HepG2 (cell line): ENCODE results near the gene ZNF189. TPM values are rescaled to one million over a fixed set of nuclear protein-coding genes. Genes with fewer than 3 reads are reported as not detected.

Source experiments
- CEBPG ChIP-seq: IDR thresholded peaks from 2 replicates; pipeline ENCODE4 v1.6.1; 2016
- CHD4 ChIP-seq: fragments of 200-600 bp; sonication (generic); IDR thresholded peaks from 2 replicates; pipeline ENCODE4 v1.7.0; 2017; ENCODE audit warnings: mild to moderate bottlenecking, low read length, borderline replicate concordance
- DR1 ChIP-seq: sonication (generic); formaldehyde crosslinking; IDR thresholded peaks from 2 replicates; pipeline ENCODE4 v1.8.0; 2021; ENCODE audit warnings: mild to moderate bottlenecking, missing genetic modification reagents, inconsistent platforms
- ELF4 ChIP-seq: sonication (generic); formaldehyde crosslinking; IDR thresholded peaks from 2 replicates; pipeline ENCODE4 v1.5.0; 2020; ENCODE audit warnings: missing genetic modification reagents, mild to moderate bottlenecking, moderate library complexity, borderline replicate concordance
- EP300 ChIP-seq, 3 experiments: sonication (generic) in 1 of 3; formaldehyde crosslinking in 1 of 3; IDR thresholded peaks; 2 replicates each; pipeline versions ENCODE4 v1.5.1 to v1.6.1; 2011 to 2020; ENCODE audit warnings: low read depth in 2 of 3, low read length in 2 of 3, borderline replicate concordance in 1 of 3, improper control_type of control experiment in 1 of 3, mild to moderate bottlenecking in 1 of 3, missing genetic modification reagents in 1 of 3, moderate library complexity in 1 of 3
- FOXK1 ChIP-seq: sonication (generic); formaldehyde crosslinking; IDR thresholded peaks from 2 replicates; pipeline ENCODE4 v1.4.0; 2020; ENCODE audit warnings: low read depth, missing genetic modification reagents, borderline replicate concordance
- KDM2A ChIP-seq: sonication (generic); formaldehyde crosslinking; IDR thresholded peaks from 2 replicates; pipeline ENCODE4 v1.4.0; 2020; ENCODE audit warnings: low read depth, missing genetic modification reagents, borderline replicate concordance
- KLF13 ChIP-seq: sonication (generic); formaldehyde crosslinking; IDR thresholded peaks from 2 replicates; pipeline ENCODE4 v1.4.0; 2020; ENCODE audit warnings: mild to moderate bottlenecking, missing genetic modification reagents
- MLLT10 ChIP-seq: sonication (generic); formaldehyde crosslinking; IDR thresholded peaks from 2 replicates; pipeline ENCODE4 v1.4.0; 2020; ENCODE audit warnings: missing genetic modification reagents
- MXI1 ChIP-seq: IDR thresholded peaks from 3 replicates; pipeline ENCODE4 v1.6.1; 2012; ENCODE audit warnings: low read depth, low read length, inconsistent platforms, borderline replicate concordance
- NFYC ChIP-seq: IDR thresholded peaks from 2 replicates; pipeline ENCODE4 v1.6.1; 2016; ENCODE audit warnings: missing genetic modification reagents, missing compliant biosample characterization
- NPAS2 ChIP-seq: sonication (generic); formaldehyde crosslinking; IDR thresholded peaks from 2 replicates; pipeline ENCODE4 v1.8.0; 2022; ENCODE audit warnings: mild to moderate bottlenecking, missing genetic modification reagents, borderline replicate concordance
- SAFB2 ChIP-seq: sonication (generic); formaldehyde crosslinking; IDR thresholded peaks from 2 replicates; pipeline ENCODE4 v1.5.1; 2020; ENCODE audit warnings: missing genetic modification reagents, low read depth, mild to moderate bottlenecking, borderline replicate concordance
- SNAI1 ChIP-seq: sonication (generic); formaldehyde crosslinking; IDR thresholded peaks from 2 replicates; pipeline ENCODE4 v1.5.0; 2020; ENCODE audit warnings: mild to moderate bottlenecking, missing genetic modification reagents, borderline replicate concordance
- SUZ12 ChIP-seq: fragments of 150-350 bp; IDR thresholded peaks from 2 replicates; pipeline ENCODE4 v1.6.1; 2014; ENCODE audit warnings: low read depth, low read length
- THAP11 ChIP-seq: IDR thresholded peaks from 2 replicates; pipeline ENCODE4 v1.6.1; 2016; ENCODE audit warnings: missing biosample characterization, missing genetic modification reagents
- ZFY ChIP-seq: sonication (generic); formaldehyde crosslinking; IDR thresholded peaks from 2 replicates; pipeline ENCODE4 v1.4.0; 2020; ENCODE audit warnings: missing genetic modification reagents
- ZNF12 ChIP-seq: sonication (generic); formaldehyde crosslinking; IDR thresholded peaks from 2 replicates; pipeline ENCODE4 v1.5.0; 2020; ENCODE audit warnings: missing genetic modification reagents
- ZNF24 ChIP-seq: fragments of 450-650 bp; IDR thresholded peaks from 2 replicates; pipeline ENCODE4 v1.6.1; 2017; ENCODE audit warnings: antibody characterized with exemption, mild to moderate bottlenecking
- ZNF354B ChIP-seq: sonication (generic); formaldehyde crosslinking; IDR thresholded peaks from 2 replicates; pipeline ENCODE4 v1.8.0; 2022; ENCODE audit warnings: mild to moderate bottlenecking, missing genetic modification reagents
- ZNF672 ChIP-seq: sonication (generic); formaldehyde crosslinking; IDR thresholded peaks from 2 replicates; pipeline ENCODE4 v1.8.1; 2022; ENCODE audit warnings: missing genetic modification reagents
- ZNF879 ChIP-seq: sonication (generic); formaldehyde crosslinking; IDR thresholded peaks from 2 replicates; pipeline ENCODE4 v1.8.1; 2023; ENCODE audit warnings: missing genetic modification reagents
- ZSCAN20 ChIP-seq: sonication (generic); formaldehyde crosslinking; IDR thresholded peaks from 2 replicates; pipeline ENCODE4 v1.4.0; 2020; ENCODE audit warnings: missing genetic modification reagents, mild to moderate bottlenecking, borderline replicate concordance
- polyA plus RNA-seq, 8 experiments: library from polyadenylated mRNA; depleted of rRNA in 3 of 8; stranded (reverse) in 7 of 8; unstranded in 1 of 8; fragments of >200 nt; fragmentation: Illumina TruSeq in 4 of 8; extraction: Trizol in 4 of 8; gene quantifications; 2 replicates each; pipeline versions ENCODE4 v1.2.1 to v1.2.3, GENCODE V29; 2011 to 2016; ENCODE audit warnings: low read depth in 4 of 8, missing spikeins in 1 of 8, mixed read lengths in 1 of 8; ENCODE audit not compliant: insufficient read depth in 1 of 8
- total RNA-seq, 5 experiments: library from RNA; depleted of rRNA; stranded (reverse); fragments of >200 nt; fragmentation: Illumina TruSeq; extraction: Trizol; gene quantifications; 2 replicates each; pipeline ENCODE4 v1.2.3, GENCODE V29; 2016; ENCODE audit warnings: low read depth in 1 of 5
- TF ChIP-seq, protein P1 (sequence below): sonication (generic); formaldehyde crosslinking; IDR thresholded peaks from 2 replicates; pipeline ENCODE4 v1.5.0; 2020; ENCODE audit warnings: missing genetic modification reagents
- TF ChIP-seq, protein P2 (sequence below): sonication (generic); formaldehyde crosslinking; IDR thresholded peaks from 2 replicates; pipeline ENCODE4 v1.4.0; 2020; ENCODE audit warnings: missing genetic modification reagents
- TF ChIP-seq, protein P3 (sequence below): sonication (generic); formaldehyde crosslinking; IDR thresholded peaks from 2 replicates; pipeline ENCODE4 v1.8.1; 2023; ENCODE audit warnings: mild to moderate bottlenecking, missing genetic modification reagents
- TF ChIP-seq, protein P4 (sequence below): sonication (generic); formaldehyde crosslinking; IDR thresholded peaks from 2 replicates; pipeline ENCODE4 v1.4.0; 2020; ENCODE audit warnings: mild to moderate bottlenecking, missing genetic modification reagents
- TF ChIP-seq, protein P5 (sequence below): sonication (generic); formaldehyde crosslinking; IDR thresholded peaks from 2 replicates; pipeline ENCODE4 v1.4.0; 2020; ENCODE audit warnings: missing genetic modification reagents, mild to moderate bottlenecking, borderline replicate concordance

The ZNF189 gene
- total and polyA plus RNA-seq, 2 of the 13 experiments (the other 11 are each of a cell fraction or from before 2014, with no cell fraction given): 8.4 to 50.0 TPM

DNA sequence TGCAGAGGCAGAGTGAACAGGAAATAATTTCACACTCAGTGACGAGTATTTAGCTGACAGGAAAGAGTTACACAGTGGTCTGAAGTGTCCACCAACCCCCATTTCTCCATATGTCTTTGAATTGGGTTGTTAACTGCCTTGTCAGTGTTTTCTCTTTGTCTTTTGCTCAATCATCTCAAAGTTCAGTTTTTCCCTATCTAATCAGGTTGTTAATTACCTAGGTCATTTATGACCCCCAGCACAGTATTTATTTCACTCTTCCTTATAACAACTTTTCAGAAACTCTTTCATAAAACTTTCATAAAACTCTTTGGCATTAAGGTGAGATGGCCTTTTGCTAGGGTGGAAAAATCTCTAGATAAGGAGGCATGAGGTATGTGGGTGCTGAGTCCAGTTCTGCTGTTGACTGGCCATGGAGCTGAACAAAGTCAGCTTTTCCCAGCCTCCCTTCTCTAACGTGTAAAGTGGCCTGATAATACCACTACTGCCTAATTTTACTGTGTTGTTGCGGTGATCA is 42.1 kb downstream of the ZNF189 start (continued):
- TF ChIP-seq ZNF12 (no peak), ZNF354B (no peak), MLLT10 (CRISPR knock-in tag) (no peak), KLF13 (no peak), THAP11 (CRISPR knock-in tag) (no peak), FOXK1 (no peak), SNAI1 (no peak), MXI1 (no peak), SAFB2 (CRISPR knock-in tag) (no peak), ZSCAN20 (CRISPR knock-in tag) (no peak), ZNF672 (CRISPR knock-in tag) (no peak), ZNF24 (no peak), CEBPG (peak; percentile 38; the same call in 1 of the 2 replicates), CHD4 (peak; percentile 23; the same call in 1 of the 2 replicates), ZFY (0 out of 2 replicates have a peak, but pooled peaks have one; percentile 18), NFYC (no peak), NPAS2 (no peak), SUZ12 (no peak), ELF4 (CRISPR knock-in tag) (no peak), EP300 (IDR thresholded peaks at IDR 0.05; ENCODE audit: low read depth in 2 of 2, low read length in 2 of 2) (peak in 1 of 2 experiments; percentile 85; a peak in 2 of 4 replicates), EP300 (CRISPR knock-in tag; IDR thresholded peaks at IDR 0.05; ENCODE audit: borderline replicate concordance) (no peak), DR1 (CRISPR knock-in tag) (no peak), ZNF879 (no peak), KDM2A (CRISPR knock-in tag) (no peak)
- TF ChIP-seq, protein P1, sequence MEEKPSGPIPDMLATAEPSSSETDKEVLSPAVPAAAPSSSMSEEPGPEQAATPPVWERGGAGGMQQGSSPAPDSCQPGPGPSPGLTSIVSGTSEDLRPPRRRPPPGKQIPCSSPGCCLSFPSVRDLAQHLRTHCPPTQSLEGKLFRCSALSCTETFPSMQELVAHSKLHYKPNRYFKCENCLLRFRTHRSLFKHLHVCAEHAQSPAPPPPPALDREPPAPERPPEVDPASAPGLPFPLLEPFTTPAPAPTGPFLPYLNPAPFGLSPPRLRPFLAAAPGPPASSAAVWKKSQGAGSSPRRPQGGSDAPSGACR (CRISPR knock-in tag): no peak
- TF ChIP-seq, protein P2, sequence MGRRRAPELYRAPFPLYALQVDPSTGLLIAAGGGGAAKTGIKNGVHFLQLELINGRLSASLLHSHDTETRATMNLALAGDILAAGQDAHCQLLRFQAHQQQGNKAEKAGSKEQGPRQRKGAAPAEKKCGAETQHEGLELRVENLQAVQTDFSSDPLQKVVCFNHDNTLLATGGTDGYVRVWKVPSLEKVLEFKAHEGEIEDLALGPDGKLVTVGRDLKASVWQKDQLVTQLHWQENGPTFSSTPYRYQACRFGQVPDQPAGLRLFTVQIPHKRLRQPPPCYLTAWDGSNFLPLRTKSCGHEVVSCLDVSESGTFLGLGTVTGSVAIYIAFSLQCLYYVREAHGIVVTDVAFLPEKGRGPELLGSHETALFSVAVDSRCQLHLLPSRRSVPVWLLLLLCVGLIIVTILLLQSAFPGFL (CRISPR knock-in tag): no peak
- TF ChIP-seq, protein P3, sequence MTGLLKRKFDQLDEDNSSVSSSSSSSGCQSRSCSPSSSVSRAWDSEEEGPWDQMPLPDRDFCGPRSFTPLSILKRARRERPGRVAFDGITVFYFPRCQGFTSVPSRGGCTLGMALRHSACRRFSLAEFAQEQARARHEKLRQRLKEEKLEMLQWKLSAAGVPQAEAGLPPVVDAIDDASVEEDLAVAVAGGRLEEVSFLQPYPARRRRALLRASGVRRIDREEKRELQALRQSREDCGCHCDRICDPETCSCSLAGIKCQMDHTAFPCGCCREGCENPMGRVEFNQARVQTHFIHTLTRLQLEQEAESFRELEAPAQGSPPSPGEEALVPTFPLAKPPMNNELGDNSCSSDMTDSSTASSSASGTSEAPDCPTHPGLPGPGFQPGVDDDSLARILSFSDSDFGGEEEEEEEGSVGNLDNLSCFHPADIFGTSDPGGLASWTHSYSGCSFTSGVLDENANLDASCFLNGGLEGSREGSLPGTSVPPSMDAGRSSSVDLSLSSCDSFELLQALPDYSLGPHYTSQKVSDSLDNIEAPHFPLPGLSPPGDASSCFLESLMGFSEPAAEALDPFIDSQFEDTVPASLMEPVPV: no peak
- TF ChIP-seq, protein P4, sequence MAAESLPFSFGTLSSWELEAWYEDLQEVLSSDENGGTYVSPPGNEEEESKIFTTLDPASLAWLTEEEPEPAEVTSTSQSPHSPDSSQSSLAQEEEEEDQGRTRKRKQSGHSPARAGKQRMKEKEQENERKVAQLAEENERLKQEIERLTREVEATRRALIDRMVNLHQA (CRISPR knock-in tag): no peak
- TF ChIP-seq, protein P5, sequence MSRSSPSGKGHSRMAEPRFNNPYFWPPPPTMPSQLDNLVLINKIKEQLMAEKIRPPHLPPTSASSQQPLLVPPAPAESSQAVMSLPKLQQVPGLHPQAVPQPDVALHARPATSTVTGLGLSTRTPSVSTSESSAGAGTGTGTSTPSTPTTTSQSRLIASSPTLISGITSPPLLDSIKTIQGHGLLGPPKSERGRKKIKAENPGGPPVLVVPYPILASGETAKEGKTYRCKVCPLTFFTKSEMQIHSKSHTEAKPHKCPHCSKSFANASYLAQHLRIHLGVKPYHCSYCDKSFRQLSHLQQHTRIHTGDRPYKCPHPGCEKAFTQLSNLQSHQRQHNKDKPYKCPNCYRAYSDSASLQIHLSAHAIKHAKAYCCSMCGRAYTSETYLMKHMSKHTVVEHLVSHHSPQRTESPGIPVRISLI (CRISPR knock-in tag): no peak
